GM19438 (cell line): ENCODE results near the gene STK38L.
"Not testable (repeated sequence)": the region's sequence is repeated elsewhere in the genome, so short reads cannot be mapped to it uniquely, and the experiment has no call there.

Source experiments
- ATAC-seq: cut with Tn5 transposase; IDR thresholded peaks from one replicate; pipeline ENCODE4 v1.9.1; 2021; ENCODE audit warnings: low read depth; ENCODE audit not compliant: unreplicated experiment

Gene STK38L

GRCh38 chr12:27221625-27222387 is 22.3 kb upstream of the STK38L start:
- ATAC-seq = peak; percentile 63

GRCh38 chr12:27226407-27226929 is 17.6 kb upstream of the STK38L start:
- no peak for ATAC-seq

- no peak for ATAC-seq
Measured at GRCh38 chr12:27229367-27229766, 14.7 kb upstream of the STK38L start.

- ATAC-seq = not testable (repeated sequence)
Measured at GRCh38 chr12:27231374-27231773, 12.7 kb upstream of the STK38L start.

GRCh38 chr12:27233814-27234213 is 10.3 kb upstream of the STK38L start:
- ATAC-seq = no peak

GRCh38 chr12:27236498-27236897 is 7.6 kb upstream of the STK38L start:
- ATAC-seq = no peak

GRCh38 chr12:27237790-27238771 is 6.0 kb upstream of the STK38L start:
- ATAC-seq = peak; percentile 60

GRCh38 chr12:27243006-27243405 is 1.1 kb upstream of the STK38L start:
- no peak for ATAC-seq

GRCh38 chr12:27244689-27245488 is 803 bp downstream of the STK38L start:
- ATAC-seq = no peak

GRCh38 chr12:27246141-27246540 is 2.1 kb downstream of the STK38L start:
- no peak for ATAC-seq

- ATAC-seq = no peak
Measured at GRCh38 chr12:27246774-27247173, 2.7 kb downstream of the STK38L start.

GRCh38 chr12:27252934-27253333 is 8.8 kb downstream of the STK38L start:
- ATAC-seq = peak; percentile 70

- ATAC-seq = peak; percentile 40
Measured at GRCh38 chr12:27253347-27253746, 9.3 kb downstream of the STK38L start.

GRCh38 chr12:27255806-27256205 is 11.7 kb downstream of the STK38L start:
- no peak for ATAC-seq

GRCh38 chr12:27257104-27257843 is 13.2 kb downstream of the STK38L start:
- ATAC-seq = no peak

- no peak for ATAC-seq
Measured at GRCh38 chr12:27260746-27261145, 16.7 kb downstream of the STK38L start.

- ATAC-seq = no peak
Measured at GRCh38 chr12:27261866-27262265, 17.8 kb downstream of the STK38L start.

GRCh38 chr12:27270148-27270547 is 26.1 kb downstream of the STK38L start:
- ATAC-seq = no peak

- no peak for ATAC-seq
Measured at GRCh38 chr12:27271206-27271605, 27.1 kb downstream of the STK38L start.
